NOMO-1 treated with dmso at 0.1 percent for 144 hours (cell line): ENCODE data around the gene AFP.
"Not testable (repeated sequence)": the region's sequence is repeated elsewhere in the genome, so short reads cannot be mapped to it uniquely, and the experiment has no call there.

Experiments
- DNase-seq: peaks from one replicate; lab custom pipeline; 2025; ENCODE audit not compliant: unreplicated experiment; lab: John Stamatoyannopoulos, UW

Gene AFP

DNA sequence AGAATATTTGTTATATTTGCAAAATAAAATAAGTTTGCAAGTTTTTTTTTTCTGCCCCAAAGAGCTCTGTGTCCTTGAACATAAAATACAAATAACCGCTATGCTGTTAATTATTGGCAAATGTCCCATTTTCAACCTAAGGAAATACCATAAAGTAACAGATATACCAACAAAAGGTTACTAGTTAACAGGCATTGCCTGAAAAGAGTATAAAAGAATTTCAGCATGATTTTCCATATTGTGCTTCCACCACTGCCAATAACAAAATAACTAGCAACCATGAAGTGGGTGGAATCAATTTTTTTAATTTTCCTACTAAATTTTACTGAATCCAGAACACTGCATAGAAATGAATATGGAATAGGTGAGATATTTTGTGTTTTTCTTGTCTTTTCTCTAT is at the start of gene AFP:
AFP (plus strand) TSS at position 238 of the 400 bp plus-strand sequence; CDS start at position 280, 42 bp downstream.
- no peak for DNase-seq

DNA sequence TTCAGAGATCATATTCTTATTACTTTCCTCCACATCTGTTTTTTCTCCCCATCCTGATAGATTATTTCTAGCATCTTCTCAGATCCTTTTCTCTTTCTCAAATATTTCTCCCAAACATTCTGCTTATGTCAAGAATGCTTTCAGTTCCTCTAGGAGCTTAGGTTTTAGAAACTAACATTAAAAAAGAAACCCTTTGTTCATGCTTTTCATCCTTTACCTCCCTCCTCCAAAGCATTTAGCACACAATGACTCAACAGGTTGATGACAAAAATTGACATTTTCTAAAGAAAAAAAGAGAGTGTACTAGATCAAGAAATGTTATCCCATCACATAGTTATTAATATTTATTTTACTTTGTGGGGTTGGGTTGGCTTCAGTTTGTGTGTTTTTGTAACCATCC is 48.5 kb upstream of the AFP start:
- no peak for DNase-seq

DNA sequence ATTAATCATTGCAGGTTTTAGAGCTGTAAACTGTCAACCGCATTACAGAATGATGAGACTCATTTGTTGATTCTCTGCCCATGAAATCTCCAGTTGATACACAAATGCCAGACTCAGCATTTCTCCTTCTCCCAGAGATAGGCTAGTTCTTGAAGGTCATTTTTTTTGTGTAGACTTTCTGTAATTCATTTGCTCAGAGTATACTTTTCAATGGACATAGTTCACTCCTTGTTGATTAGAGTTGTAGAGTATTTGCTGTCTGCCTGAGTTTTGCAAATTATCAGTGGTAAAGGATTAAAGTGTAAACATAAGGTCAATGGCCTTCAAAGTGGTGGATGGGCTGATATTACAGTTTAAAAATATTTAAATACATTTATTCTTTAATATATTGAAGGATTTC is 47.1 kb upstream of the AFP start:
- no peak for DNase-seq

DNA sequence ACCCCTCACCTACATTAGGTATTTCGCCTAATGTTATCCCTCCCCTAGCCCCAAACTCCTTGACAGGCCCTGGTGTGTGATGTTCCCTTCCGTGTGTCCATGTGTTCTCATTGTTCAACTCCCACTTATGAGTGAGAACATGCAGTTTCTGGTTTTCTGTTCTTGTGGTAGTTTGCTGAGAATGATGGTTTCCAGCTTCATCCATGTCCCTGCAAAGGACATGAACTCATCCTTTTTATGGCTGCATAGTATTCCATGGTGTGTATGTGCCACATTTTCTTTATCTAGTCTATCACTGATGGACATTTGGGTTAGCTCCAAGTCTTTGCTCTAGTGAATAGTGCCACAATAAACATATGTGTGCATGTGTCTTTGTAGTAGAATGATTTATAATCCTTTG is 46.4 kb upstream of the AFP start:
- DNase-seq = not testable (repeated sequence)

DNA sequence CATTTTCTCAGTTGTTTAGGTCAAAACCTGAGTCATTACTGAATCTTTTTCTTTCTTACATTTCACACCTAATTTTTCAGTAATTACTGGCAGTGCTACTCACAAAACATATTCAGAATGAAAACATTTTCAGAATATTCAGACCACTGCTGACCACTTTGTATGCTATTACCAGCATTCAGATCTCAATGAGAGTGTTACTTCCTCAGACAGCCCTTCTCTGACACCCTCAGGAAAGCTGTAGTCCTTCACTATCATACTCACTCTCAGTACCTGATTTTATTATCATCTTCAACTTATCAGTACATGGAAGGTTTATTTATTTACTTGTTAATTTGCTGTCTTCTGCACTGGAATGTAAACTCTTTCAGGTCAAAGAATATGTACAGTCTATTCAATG is 44.2 kb upstream of the AFP start:
- no peak for DNase-seq

DNA sequence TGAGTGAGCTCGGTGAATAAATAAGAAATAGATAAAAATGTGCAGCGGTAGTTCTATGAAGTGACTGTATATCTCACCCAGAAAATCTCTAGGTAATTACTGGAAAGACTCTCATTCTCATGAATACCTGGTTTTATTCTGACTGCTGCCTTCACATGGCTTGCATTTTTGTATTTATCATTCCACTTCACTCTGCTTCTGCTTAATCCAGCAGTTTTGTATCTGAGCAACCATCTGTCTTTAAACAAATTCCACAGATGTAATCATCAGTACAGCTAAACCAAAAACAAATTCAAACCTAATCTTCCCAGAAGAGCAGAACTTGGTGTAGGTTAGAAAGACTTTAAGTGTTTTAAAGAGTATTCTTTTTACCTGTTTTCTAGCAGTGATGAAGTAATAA is 43.1 kb upstream of the AFP start:
- DNase-seq = no peak

DNA sequence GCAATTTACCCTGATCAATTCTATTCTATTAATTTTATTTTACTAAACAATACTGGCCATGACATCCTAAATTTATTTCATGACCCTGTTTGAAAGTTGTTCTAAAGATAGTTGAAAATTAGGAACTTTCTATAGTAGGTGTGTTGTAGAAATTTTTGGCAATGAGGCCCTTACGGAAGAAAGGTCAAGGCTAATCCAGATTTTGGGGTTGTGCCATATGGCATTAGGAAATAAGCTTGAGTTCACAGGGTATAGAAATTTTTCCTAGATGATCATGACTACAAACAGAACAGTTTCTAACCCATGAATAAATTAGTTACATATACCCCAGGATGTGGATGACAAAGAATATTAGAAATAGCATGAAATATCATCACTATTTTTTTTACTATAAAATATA is 39.7 kb upstream of the AFP start:
- DNase-seq = no peak

DNA sequence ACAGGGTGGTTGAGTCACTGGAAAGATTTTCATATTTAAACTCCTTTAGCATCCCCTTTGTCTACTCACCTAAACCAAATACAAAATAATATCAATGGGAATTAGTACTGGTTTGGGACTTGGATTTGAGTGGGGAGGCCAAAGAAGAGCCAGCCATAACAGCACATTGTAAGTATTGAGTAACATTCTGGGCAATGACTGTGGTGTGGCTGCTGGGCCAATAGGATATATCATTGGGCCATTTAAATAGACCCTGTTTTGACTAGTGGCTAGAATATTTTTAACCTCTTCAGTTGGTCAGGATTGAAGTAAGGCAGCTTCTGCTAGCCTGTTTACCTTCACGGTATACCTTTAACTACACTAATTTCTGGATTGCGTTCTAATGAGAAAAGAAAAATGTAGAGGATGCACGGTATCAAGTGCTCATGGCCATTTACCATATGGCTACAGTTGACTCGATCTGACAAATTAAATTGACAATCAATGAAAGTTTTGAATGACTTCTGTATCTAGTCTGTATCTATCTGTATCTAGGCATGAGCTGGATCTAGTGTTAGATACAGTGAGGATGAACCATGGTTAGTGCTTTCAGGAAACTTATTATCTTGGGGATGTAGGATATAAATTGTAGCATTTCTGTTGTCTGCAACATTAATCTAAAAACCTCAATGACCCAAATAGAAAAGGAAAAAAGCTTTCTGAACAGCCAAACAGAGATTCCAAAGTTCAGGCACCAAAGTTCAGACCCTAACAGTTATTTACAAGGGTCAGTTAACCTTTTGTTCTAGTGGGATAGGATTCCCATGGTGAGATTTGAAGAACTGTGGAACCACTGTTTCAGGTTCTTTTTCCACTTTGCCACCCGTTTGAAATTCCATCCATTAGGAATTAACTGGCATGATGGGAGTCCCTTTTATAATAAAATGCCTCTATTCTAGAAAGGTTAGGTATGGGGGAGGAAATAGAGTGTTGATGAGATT is 38.7 kb upstream of the AFP start:
- DNase-seq = no peak

DNA sequence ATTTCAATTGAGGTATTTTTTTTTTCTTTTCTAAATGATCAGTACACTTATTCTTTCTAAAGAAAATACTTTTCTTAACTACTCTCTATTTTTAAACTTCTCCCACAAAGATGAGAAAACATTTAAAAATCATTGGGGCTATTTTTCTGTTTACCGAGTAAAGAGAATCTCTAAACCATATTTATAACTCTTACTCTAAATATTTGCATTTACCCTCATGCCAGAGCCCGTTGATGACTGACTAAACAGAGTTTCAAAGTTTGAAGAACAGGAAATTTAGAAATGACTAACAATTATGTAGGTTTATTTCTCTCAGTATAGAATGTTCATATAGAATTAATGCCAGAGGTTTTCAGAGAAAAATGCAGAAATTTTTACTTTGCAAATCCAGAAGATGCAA is 34.6 kb upstream of the AFP start:
- no peak for DNase-seq

DNA sequence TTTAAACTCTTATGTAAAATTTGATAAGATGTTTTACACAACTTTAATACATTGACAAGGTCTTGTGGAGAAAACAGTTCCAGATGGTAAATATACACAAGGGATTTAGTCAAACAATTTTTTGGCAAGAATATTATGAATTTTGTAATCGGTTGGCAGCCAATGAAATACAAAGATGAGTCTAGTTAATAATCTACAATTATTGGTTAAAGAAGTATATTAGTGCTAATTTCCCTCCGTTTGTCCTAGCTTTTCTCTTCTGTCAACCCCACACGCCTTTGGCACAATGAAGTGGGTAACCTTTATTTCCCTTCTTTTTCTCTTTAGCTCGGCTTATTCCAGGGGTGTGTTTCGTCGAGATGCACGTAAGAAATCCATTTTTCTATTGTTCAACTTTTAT is 32.0 kb upstream of the AFP start, which contains the start of gene ALB:
ALB (plus strand) TSS at position 246 of the 400 bp plus-strand sequence; CDS start at position 287, 41 bp downstream.
- no peak for DNase-seq

DNA sequence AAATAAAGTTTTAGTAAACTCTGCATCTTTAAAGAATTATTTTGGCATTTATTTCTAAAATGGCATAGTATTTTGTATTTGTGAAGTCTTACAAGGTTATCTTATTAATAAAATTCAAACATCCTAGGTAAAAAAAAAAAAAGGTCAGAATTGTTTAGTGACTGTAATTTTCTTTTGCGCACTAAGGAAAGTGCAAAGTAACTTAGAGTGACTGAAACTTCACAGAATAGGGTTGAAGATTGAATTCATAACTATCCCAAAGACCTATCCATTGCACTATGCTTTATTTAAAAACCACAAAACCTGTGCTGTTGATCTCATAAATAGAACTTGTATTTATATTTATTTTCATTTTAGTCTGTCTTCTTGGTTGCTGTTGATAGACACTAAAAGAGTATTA is 31.6 kb upstream of the AFP start:
- DNase-seq = no peak

DNA sequence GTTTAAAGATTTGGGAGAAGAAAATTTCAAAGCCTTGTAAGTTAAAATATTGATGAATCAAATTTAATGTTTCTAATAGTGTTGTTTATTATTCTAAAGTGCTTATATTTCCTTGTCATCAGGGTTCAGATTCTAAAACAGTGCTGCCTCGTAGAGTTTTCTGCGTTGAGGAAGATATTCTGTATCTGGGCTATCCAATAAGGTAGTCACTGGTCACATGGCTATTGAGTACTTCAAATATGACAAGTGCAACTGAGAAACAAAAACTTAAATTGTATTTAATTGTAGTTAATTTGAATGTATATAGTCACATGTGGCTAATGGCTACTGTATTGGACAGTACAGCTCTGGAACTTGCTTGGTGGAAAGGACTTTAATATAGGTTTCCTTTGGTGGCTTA is 30.9 kb upstream of the AFP start:
- DNase-seq = no peak

DNA sequence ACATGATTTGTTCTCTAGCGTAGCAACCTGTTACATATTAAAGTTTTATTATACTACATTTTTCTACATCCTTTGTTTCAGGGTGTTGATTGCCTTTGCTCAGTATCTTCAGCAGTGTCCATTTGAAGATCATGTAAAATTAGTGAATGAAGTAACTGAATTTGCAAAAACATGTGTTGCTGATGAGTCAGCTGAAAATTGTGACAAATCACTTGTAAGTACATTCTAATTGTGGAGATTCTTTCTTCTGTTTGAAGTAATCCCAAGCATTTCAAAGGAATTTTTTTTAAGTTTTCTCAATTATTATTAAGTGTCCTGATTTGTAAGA is 29.5 kb upstream of the AFP start:
- DNase-seq = no peak

DNA sequence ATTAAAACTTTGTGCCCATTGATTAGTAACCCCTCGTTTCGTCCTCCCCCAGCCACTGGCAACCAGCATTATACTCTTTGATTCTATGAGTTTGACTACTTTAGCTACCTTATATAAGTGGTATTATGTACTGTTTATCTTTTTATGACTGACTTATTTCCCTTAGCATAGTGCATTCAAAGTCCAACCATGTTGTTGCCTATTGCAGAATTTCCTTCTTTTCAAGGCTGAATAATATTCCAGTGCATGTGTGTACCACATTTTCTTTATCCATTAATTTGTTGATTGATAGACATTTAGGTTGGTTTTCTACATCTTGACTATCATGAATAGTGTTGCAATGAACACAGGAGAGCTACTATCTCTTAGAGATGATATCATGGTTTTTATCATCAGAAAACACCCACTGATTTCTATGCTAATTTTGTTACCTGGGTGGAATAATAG is 28.8 kb upstream of the AFP start:
- DNase-seq = no peak

DNA sequence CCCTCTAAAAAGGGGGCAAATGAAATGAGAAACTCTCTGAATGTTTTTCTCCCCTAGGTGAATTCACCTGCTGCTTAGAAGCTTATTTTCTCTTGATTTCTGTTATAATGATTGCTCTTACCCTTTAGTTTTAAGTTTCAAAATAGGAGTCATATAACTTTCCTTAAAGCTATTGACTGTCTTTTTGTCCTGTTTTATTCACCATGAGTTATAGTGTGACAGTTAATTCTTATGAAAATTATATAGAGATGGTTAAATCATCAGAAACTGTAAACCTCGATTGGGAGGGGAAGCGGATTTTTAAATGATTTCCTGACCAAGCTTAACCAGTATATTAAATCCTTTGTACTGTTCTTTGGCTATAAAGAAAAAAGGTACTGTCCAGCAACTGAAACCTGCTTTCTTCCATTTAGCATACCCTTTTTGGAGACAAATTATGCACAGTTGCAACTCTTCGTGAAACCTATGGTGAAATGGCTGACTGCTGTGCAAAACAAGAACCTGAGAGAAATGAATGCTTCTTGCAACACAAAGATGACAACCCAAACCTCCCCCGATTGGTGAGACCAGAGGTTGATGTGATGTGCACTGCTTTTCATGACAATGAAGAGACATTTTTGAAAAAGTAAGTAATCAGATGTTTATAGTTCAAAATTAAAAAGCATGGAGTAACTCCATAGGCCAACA is 27.7 kb upstream of the AFP start:
- DNase-seq = no peak

DNA sequence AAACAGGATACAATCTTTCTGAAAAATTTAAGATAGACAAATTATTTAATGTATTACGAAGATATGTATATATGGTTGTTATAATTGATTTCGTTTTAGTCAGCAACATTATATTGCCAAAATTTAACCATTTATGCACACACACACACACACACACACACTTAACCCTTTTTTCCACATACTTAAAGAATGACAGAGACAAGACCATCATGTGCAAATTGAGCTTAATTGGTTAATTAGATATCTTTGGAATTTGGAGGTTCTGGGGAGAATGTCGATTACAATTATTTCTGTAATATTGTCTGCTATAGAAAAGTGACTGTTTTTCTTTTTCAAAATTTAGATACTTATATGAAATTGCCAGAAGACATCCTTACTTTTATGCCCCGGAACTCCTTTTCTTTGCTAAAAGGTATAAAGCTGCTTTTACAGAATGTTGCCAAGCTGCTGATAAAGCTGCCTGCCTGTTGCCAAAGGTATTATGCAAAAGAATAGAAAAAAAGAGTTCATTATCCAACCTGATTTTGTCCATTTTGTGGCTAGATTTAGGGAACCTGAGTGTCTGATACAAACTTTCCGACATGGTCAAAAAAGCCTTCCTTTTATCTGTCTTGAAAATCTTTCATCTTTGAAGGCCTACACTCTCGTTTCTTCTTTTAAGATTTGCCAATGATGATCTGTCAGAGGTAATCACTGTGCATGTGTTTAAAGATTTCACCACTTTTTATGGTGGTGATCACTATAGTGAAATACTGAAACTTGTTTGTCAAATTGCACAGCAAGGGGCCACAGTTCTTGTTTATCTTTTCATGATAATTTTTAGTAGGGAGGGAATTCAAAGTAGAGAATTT is 26.8 kb upstream of the AFP start:
- no peak for DNase-seq

DNA sequence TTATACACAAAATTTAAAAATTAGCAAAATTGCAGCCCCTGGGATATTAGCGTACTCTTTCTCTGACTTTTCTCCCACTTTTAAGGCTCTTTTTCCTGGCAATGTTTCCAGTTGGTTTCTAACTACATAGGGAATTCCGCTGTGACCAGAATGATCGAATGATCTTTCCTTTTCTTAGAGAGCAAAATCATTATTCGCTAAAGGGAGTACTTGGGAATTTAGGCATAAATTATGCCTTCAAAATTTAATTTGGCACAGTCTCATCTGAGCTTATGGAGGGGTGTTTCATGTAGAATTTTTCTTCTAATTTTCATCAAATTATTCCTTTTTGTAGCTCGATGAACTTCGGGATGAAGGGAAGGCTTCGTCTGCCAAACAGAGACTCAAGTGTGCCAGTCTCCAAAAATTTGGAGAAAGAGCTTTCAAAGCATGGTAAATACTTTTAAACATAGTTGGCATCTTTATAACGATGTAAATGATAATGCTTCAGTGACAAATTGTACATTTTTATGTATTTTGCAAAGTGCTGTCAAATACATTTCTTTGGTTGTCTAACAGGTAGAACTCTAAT is 26.0 kb upstream of the AFP start:
- DNase-seq = no peak

DNA sequence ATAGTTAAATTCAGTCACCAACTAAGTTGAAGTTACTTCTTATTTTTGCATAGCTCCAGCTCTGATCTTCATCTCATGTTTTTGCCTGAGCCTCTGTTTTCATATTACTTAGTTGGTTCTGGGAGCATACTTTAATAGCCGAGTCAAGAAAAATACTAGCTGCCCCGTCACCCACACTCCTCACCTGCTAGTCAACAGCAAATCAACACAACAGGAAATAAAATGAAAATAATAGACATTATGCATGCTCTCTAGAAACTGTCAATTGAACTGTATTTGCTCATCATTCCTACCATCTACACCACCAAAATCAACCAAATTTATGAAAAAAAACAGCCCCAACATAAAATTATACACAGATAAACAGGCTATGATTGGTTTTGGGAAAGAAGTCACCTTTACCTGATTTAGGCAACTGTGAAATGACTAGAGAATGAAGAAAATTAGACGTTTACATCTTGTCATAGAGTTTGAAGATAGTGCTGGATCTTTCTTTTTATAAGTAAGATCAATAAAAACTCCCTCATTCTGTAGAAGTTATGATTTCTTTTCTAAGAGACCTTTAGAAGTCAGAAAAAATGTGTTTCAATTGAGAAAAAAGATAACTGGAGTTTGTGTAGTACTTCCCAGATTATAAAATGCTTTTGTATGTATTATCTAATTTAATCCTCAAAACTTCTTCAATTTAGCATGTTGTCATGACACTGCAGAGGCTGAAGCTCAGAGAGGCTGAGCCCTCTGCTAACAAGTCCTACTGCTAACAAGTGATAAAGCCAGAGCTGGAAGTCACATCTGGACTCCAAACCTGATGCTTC is 24.9 kb upstream of the AFP start:
- no peak for DNase-seq

DNA sequence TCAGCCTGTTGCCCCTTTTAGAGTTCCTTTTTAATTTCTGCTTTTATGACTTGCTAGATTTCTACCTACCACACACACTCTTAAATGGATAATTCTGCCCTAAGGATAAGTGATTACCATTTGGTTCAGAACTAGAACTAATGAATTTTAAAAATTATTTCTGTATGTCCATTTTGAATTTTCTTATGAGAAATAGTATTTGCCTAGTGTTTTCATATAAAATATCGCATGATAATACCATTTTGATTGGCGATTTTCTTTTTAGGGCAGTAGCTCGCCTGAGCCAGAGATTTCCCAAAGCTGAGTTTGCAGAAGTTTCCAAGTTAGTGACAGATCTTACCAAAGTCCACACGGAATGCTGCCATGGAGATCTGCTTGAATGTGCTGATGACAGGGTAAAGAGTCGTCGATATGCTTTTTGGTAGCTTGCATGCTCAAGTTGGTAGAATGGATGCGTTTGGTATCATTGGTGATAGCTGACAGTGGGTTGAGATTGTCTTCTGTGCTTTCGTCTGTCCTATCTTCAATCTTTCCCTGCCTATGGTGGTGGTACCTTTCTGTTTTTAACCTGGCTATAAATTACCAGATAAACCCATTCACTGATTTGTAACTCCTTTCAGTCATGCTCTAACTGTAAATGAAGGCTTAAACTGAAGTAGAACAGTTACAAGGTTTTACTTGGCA is 24.1 kb upstream of the AFP start:
- DNase-seq = no peak
